NCI-H146 treated with DMSO at 0.1 percent for 48 hours (cell line): ENCODE measurements around the gene DTNB.

Experiments
- DNase-seq: peaks from one replicate; lab custom pipeline; 2025; ENCODE audit not compliant: unreplicated experiment; lab: John Stamatoyannopoulos, UW

The DTNB gene

DNA sequence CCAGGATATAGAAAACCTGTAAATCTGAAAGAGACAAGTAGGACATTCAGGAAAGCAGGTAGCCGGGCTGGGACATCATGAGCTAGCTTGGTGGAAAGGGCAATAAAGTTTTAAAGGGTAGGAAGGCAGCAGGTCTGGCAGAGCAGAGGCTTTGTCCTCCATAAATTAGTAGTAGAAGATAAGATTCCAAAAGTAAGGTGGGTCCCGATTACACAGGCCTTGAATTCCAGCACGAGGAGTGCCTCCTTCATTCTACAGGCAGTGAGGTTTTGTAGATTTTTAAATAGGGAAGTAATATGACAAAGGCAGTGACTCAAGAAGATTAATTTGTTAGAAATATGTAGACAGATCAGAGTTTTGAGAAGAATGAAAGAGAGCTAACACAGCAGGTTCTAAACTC lies 160.7 kb downstream of the DTNB start:
- no peak for DNase-seq

- no peak for DNase-seq
Observed at GRCh38 chr2:25506226-25506625, 167.2 kb downstream of the DTNB start.

- no peak for DNase-seq
Observed at GRCh38 chr2:25505622-25506021, 167.8 kb downstream of the DTNB start.

DNA sequence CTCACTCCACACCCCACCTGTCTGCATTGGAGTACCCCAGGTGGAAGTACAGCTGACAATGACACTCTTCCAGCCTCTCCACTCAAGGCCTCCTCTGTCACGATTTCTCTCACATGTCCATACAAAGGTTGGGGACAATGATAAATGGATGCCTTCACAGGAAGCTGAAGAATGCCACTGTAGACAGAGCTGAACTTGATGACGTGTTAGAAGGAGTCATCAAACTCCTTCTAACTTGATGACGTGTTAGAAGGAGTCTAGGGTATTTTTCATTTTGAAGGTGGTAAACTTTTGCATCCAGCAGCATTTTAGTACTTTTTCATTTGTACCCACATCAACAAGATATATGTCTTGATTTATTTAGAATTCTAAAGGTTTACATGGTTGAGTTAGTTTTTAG lies 168.2 kb downstream of the DTNB start:
- DNase-seq: no peak

DNA sequence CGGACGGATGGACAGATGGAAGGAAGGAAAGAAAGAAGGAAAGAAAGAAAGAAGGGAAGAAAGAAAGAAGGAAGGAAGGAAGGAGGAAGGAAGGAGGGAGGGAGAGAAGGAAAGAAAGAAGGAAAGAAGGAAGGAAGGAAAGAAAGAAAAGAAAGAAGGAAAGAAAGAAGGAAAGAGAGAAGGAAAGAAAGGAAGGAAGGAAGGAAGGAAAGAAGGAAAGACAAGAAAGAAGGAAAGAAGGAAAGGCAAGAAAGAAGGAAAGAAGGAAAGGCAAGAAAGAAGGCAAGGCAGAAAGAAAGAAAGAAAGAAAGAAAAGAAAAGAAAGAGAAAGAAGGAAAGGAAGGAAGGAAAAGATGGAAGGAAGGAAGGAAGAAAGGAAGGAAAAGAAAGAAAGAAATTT lies 169.1 kb downstream of the DTNB start:
- DNase-seq: no peak

DNA sequence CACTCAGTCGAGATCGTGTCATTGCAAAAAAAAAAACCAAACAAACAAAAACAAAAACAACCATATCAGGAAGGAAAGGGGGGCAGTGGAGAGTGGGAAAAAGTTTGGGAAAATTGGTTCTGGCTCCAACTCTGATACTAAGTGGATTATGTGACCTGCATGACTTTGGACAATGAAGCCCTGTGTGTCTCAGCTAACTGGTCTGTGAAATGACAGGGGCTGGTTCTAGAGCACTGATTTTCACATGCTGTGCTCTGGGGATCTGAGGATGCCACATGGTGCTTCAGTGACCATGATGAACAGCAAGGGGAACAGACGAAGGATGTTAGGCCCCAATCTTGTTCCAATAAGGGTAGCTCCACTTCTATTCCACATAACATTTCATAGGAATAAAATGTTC lies 174.2 kb downstream of the DTNB start:
- DNase-seq: no peak

- no peak for DNase-seq
Observed at GRCh38 chr2:25497918-25498407, 175.4 kb downstream of the DTNB start.

DNA sequence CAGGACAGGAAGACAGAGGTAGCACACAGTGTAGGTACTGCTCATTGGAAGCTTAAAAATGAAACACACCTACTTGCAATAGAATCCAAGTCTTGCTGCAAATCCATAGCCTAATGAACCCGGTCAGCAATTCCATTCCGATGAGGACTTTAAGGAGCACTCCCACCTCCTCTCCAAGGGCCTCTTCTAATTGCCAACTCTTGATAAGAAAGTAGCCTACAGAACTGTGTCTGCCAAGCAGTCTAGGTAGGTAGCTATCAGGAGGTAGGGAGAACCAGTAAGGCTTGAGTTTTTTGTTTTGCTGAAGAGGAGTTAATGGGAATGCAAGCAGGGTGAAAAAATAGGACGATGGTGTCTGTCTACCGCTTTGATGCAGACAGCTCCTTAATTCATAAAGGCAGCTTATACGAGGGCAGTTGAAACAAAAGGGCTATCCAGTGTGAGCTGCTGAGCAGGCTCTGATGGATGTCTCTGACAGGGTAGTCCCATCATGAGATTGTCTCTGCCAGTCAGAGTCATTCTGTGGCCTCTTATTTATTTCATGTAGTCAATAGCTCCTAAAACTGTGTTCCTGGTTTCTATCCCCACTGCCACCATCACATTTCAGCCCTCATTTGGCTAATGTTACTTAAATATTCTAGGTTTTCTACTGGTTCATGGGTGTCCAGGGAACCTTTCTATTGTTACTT lies 176.0 kb downstream of the DTNB start:
- no peak for DNase-seq

- DNase-seq: no peak
Observed at GRCh38 chr2:25494616-25495015, 178.8 kb downstream of the DTNB start.

- no peak for DNase-seq
Observed at GRCh38 chr2:25493207-25493606, 180.2 kb downstream of the DTNB start.

DNA sequence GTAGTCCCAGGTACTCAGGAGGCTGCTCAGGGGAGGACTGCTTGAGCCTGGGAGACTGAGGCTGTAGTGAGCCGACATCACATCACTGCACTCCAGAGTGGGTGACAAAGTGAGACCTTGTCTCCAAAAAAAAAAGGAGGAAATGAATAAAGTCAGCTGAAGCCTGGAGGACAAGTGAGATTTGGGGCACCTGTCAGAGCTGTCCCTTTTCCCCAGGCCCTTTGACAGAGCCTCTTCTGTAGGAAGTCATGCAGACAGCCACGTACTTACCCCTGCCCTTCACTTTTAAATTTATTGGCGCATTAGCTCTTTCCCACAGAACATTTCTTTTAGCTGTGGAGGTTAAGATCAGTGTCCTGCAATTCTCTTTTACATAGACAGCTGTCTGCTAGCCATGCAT lies 180.7 kb downstream of the DTNB start:
- no peak for DNase-seq

- no peak for DNase-seq
Observed at GRCh38 chr2:25491966-25492532, 181.3 kb downstream of the DTNB start.

DNA sequence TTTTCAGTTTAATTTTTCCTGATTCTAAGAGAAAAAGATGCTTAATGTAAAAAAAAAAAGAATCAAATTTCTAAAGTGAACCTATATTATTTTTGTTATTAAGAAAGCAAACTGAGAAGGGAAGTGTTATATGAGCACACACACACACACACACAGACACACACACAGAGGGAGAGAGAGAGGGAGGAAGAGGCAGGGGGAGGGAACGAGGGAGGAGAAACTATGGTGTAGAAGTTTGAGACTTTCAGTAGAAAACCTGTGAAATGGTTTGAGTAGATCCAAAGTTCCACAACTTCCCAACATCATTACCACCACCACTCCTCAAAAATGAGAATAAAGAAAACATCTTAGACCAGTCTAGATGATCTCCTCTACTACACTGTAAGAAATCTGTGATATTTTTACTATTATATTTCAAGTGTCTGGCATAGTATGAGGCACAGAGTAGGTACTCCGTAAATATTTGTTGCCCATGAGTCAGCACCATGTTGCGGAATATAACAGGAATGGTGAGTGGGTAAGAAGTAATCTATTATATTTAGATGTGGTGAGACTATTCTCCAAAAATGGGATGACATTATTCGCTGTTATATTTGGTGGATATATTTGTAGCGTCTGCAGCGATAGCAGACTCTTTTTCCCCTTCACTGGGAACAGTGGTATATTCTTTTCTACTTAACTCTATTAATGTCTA lies 182.2 kb downstream of the DTNB start:
- no peak for DNase-seq

- DNase-seq: no peak
Observed at GRCh38 chr2:25490217-25490616, 183.2 kb downstream of the DTNB start.

DNA sequence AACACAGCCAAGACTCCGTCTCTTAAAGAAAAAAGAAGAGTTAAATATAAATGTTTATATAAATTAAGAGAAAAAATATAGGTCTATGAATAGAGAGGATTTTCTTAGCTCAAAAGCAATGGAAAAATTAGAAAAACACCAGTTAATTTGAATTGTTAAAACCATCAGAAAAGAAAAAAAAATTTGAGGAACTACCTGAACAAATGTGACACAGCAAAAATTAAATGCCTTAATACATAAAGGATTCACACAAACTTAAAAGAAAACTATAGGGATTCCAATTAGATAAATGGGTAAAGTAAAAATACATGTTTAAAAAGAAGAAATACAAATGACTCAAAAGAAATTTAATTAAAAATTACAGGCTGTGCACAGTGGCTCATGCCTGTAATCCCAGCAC lies 183.7 kb downstream of the DTNB start:
- DNase-seq: no peak

GRCh38 chr2:25483607-25484266 lies 189.6 kb downstream of the DTNB start:
- no peak for DNase-seq

- no peak for DNase-seq
Observed at GRCh38 chr2:25482341-25482740, 191.0 kb downstream of the DTNB start.

DNA sequence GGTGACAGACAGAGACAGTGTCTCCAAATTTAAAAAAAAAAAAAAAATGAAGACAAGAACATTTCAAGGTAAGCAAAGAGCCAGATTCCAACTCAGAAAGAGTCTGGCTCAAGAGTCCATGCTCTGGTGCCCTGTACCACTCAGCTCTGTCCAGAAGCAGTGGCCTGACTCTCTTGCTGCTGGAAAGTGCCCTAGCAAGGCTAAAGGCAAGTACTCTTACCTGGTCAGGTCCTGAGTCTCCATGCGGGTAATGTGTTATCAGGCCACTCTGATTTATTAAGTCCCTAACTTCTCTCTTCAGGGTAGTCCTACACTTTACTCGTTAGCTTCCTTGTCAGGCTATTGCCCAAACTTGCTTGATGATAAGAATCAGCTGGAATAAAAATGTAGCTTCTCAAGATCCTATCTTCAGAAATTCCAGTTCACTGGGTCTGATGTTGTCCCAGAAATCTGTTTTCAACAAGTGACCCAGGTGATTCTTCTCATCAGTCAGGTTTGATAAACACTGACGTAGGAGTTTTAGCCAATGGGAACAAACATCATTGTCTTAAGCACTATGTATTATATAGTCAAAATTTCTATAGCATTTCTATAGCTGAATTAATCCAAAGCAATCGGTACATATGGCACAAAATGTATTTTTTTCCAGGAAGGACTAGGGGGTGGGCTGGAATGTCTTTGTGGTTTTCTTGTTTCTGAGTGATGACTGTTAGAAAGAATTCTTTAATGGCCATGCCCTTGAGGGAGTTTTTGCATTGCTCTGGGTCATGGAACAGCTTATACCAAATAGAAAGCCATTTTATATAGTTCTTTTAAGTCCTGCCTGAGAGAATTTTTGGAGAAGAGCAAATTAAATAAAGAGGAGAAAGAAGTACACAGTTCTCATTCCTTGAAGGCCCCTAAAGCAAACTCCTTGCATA lies 191.7 kb downstream of the DTNB start:
- DNase-seq: no peak

DNA sequence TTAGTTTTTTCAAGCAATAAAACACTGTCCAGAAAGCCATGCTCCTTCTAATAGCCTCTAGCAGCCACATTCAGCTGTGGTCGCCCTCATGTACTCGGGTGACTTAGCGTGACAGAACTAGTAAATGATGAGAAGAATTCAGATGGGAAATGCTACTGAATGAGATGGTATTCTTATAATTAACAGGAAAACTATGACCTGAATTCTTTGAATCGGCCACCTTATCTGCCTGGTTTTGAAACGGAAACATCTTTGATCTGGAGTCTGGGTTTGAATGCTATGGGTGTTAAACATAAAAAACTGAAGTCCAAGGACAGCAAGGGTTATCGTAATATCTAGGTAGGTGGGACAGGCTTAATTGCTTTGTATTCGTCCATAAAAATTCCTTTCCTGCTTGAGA lies 192.8 kb downstream of the DTNB start:
- no peak for DNase-seq

GRCh38 chr2:25479761-25480160 lies 193.6 kb downstream of the DTNB start:
- DNase-seq: no peak

- no peak for DNase-seq
Observed at GRCh38 chr2:25478736-25479135, 194.6 kb downstream of the DTNB start.
